ENCODE measurements around the gene C1orf35. TPM values are rescaled to one million over a fixed set of nuclear protein-coding genes. Genes with fewer than 3 reads are reported as not detected.

Gene C1orf35
- total and polyA plus RNA-seq, 2 donors (not counting 1 experiment from before 2014, with no cell fraction given), result 4.8 to 7.6 TPM

- Histone ChIP-seq H3K27ac (ENCODE audit: insufficient read depth, low read length) (no peak overlapping the region), H3K27me3 (ENCODE audit: control insufficient read depth, insufficient read depth, low read length) (no peaks in the 10 kb centered on the region), H3K79me2 (ENCODE audit: control insufficient read depth, insufficient read depth, low read length) (peaks cover 13% of the 10 kb centered on the region), H3K4me1 (ENCODE audit: control insufficient read depth, extremely low read depth, insufficient read depth, low read length) (no peaks in the 10 kb centered on the region), H3K9me3 (ENCODE audit: control insufficient read depth, insufficient read depth, low read depth, low read length) (no peaks in the 10 kb centered on the region), H3K4me3 (replicated peaks in 1 of 4; ENCODE audit: control extremely low read depth in 1 of 4, insufficient read depth in 1 of 4, low read depth in 3 of 4, low read length in 4 of 4) (peak overlapping the region in 1 of 4 experiments; percentile 98), H3K36me3 (ENCODE audit: control insufficient read depth, insufficient read depth, low read length) (peaks cover 7% of the 10 kb centered on the region), H3K4me2 (ENCODE audit: extremely low read depth, insufficient read depth, low read length) (no peak overlapping the region), H2AFZ (ENCODE audit: low read length) (no peak overlapping the region), H3K9ac (ENCODE audit: insufficient read depth, low read length) (no peak overlapping the region), H4K20me1 (ENCODE audit: control insufficient read depth, extremely low read depth, insufficient read depth, low read length) (no peaks in the 10 kb centered on the region)
- TF ChIP-seq CTCF (conservative IDR thresholded peaks at IDR 0.05 in 1 of 2, IDR thresholded peaks at IDR 0.05 in 1 of 2; ENCODE audit: low read depth in 1 of 2, low read length in 2 of 2) (no peak), EZH2 (IDR thresholded peaks at IDR 0.05; ENCODE audit: low read length, missing control alignments) (no peak)
- DNase-seq (ENCODE audit: low read depth in 2 of 2), result no peak
Measured at GRCh38 chr1:228110556-228110955, 7.4 kb upstream of the C1orf35 start.

GRCh38 chr1:228109962-228110488 is 6.9 kb upstream of the C1orf35 start:
- H3K27ac ChIP-seq (ENCODE audit: insufficient read depth, low read length), result peak overlapping the region; percentile 90
- no peaks in the 10 kb centered on the region for H3K27me3 ChIP-seq (ENCODE audit: control insufficient read depth, insufficient read depth, low read length)
- no peak for TF ChIP-seq CTCF (conservative IDR thresholded peaks at IDR 0.05 in 1 of 2, IDR thresholded peaks at IDR 0.05 in 1 of 2; ENCODE audit: low read depth in 1 of 2, low read length in 2 of 2)
- TF ChIP-seq EZH2 (IDR thresholded peaks at IDR 0.05; ENCODE audit: low read length, missing control alignments), result no peak
- peak in 1 of 2 donors; percentile 37 for DNase-seq (ENCODE audit: low read depth in 2 of 2)
- no peaks in the 10 kb centered on the region for H3K9me3 ChIP-seq (ENCODE audit: control insufficient read depth, insufficient read depth, low read depth, low read length)
- H3K4me1 ChIP-seq (ENCODE audit: control insufficient read depth, extremely low read depth, insufficient read depth, low read length), result no peaks in the 10 kb centered on the region
- H3K79me2 ChIP-seq (ENCODE audit: control insufficient read depth, insufficient read depth, low read length), result peaks cover 13% of the 10 kb centered on the region
- H3K4me2 ChIP-seq (ENCODE audit: extremely low read depth, insufficient read depth, low read length), result peak overlapping the region; percentile 83
- H2AFZ ChIP-seq (ENCODE audit: low read length), result peak overlapping the region; percentile 85
- peaks cover 8% of the 10 kb centered on the region for H3K36me3 ChIP-seq (ENCODE audit: control insufficient read depth, insufficient read depth, low read length)
- H3K9ac ChIP-seq (ENCODE audit: insufficient read depth, low read length), result peak overlapping the region; percentile 85
- no peaks in the 10 kb centered on the region for H4K20me1 ChIP-seq (ENCODE audit: control insufficient read depth, extremely low read depth, insufficient read depth, low read length)
- peak overlapping the region; percentile 68 to 98 (median 89) for H3K4me3 ChIP-seq (replicated peaks in 1 of 4; ENCODE audit: control extremely low read depth in 1 of 4, insufficient read depth in 1 of 4, low read depth in 3 of 4, low read length in 4 of 4)

- H3K9me3 ChIP-seq (ENCODE audit: control insufficient read depth, insufficient read depth, low read depth, low read length), result no peaks in the 10 kb centered on the region
- H3K9ac ChIP-seq (ENCODE audit: insufficient read depth, low read length), result peak within 1 kb of the TSS; percentile 87
- H3K4me1 ChIP-seq (ENCODE audit: control insufficient read depth, extremely low read depth, insufficient read depth, low read length), result no peaks in the 10 kb centered on the region
- H2AFZ ChIP-seq (ENCODE audit: low read length), result peak within 1 kb of the TSS; percentile 85
- TF ChIP-seq EZH2 (IDR thresholded peaks at IDR 0.05; ENCODE audit: low read length, missing control alignments), result no peak
- TF ChIP-seq CTCF (conservative IDR thresholded peaks at IDR 0.05 in 1 of 2, IDR thresholded peaks at IDR 0.05 in 1 of 2; ENCODE audit: low read depth in 1 of 2, low read length in 2 of 2), result no peak
- H3K27ac ChIP-seq (ENCODE audit: insufficient read depth, low read length), result peak within 1 kb of the TSS; percentile 90
- H3K79me2 ChIP-seq (ENCODE audit: control insufficient read depth, insufficient read depth, low read length), result peaks cover 13% of the 10 kb centered on the region
- peak within 1 kb of the TSS; percentile 68 to 98 (median 92) for H3K4me3 ChIP-seq (replicated peaks in 1 of 4; ENCODE audit: control extremely low read depth in 1 of 4, insufficient read depth in 1 of 4, low read depth in 3 of 4, low read length in 4 of 4)
- H3K4me2 ChIP-seq (ENCODE audit: extremely low read depth, insufficient read depth, low read length), result peak within 1 kb of the TSS; percentile 91
- H3K27me3 ChIP-seq (ENCODE audit: control insufficient read depth, insufficient read depth, low read length), result no peaks in the 10 kb centered on the region
- no peaks in the 10 kb centered on the region for H4K20me1 ChIP-seq (ENCODE audit: control insufficient read depth, extremely low read depth, insufficient read depth, low read length)
- H3K36me3 ChIP-seq (ENCODE audit: control insufficient read depth, insufficient read depth, low read length), result peaks cover 9% of the 10 kb centered on the region
- DNase-seq (ENCODE audit: low read depth in 2 of 2), result peak; percentile 94
Measured at GRCh38 chr1:228109073-228109961, 6.2 kb upstream of the C1orf35 start, which contains the start of gene MRPL55. MRPL55 (minus strand) TSS chr1:228109299; CDS start chr1:228108260, 1,039 bp downstream.
